Mesenchymal stem cell (in vitro differentiated cells and primary cell): Measurements from ENCODE around the gene FXYD6.

Experiments
- DNase-seq: peaks from one replicate; pipeline ENCODE4 v3.0.0-alpha.2; 2013
- H2AFZ ChIP-seq: one replicate; pipeline ENCODE4 v1.6.1; 2013; ENCODE audit warnings: low read depth, mild to moderate bottlenecking, control low read depth, inconsistent platforms, low read length, moderate library complexity
- H2AK5ac ChIP-seq: 2 replicates; pipeline ENCODE4 v1.6.1; 2013; ENCODE audit warnings: low read length, moderate library complexity, mild to moderate bottlenecking, inconsistent platforms; ENCODE audit not compliant: severe bottlenecking
- H2BK120ac ChIP-seq: one replicate; pipeline ENCODE4 v1.6.1; 2013; ENCODE audit warnings: low read depth, mild to moderate bottlenecking, inconsistent platforms, low read length, moderate library complexity
- H2BK12ac ChIP-seq, 2 experiments: one replicate each; pipeline ENCODE4 v1.6.1; 2013; ENCODE audit warnings: inconsistent platforms in 2 of 2, low read length in 2 of 2, mild to moderate bottlenecking in 2 of 2, moderate library complexity in 2 of 2, control low read depth in 1 of 2
- H2BK15ac ChIP-seq: one replicate; pipeline ENCODE4 v1.6.1; 2013; ENCODE audit warnings: mild to moderate bottlenecking, low read depth, inconsistent platforms; ENCODE audit not compliant: poor library complexity, severe bottlenecking
- H2BK5ac ChIP-seq: 2 replicates; pipeline ENCODE4 v1.6.1; 2013; ENCODE audit warnings: low read depth, mild to moderate bottlenecking, low read length, control low read depth, inconsistent platforms; ENCODE audit not compliant: poor library complexity, severe bottlenecking
- H3K14ac ChIP-seq, 2 experiments: one replicate each; pipeline ENCODE4 v1.6.1; 2013; ENCODE audit warnings: inconsistent platforms in 2 of 2, low read length in 2 of 2, control low read depth in 1 of 2, mild to moderate bottlenecking in 1 of 2, moderate library complexity in 1 of 2
- H3K18ac ChIP-seq, 2 experiments: one replicate each; pipeline ENCODE4 v1.6.1; 2013; ENCODE audit warnings: inconsistent platforms in 2 of 2, low read length in 2 of 2, control low read depth in 1 of 2, low read depth in 1 of 2, mild to moderate bottlenecking in 1 of 2
- H3K23ac ChIP-seq, 2 experiments: one replicate each; pipeline ENCODE4 v1.6.1; 2013; ENCODE audit warnings: inconsistent platforms in 2 of 2, low read length in 2 of 2, mild to moderate bottlenecking in 2 of 2, moderate library complexity in 2 of 2, control low read depth in 1 of 2
- H3K27ac ChIP-seq: 2 replicates; pipeline ENCODE4 v1.5.1; 2013; ENCODE audit warnings: mild to moderate bottlenecking, moderate library complexity, low read length, control low read depth, inconsistent platforms; ENCODE audit not compliant: poor library complexity, severe bottlenecking
- H3K27me3 ChIP-seq, 2 experiments: 2 replicates each; pipeline versions ENCODE4 v1.6.1 to v1.7.0; 2013; ENCODE audit warnings: low read length in 2 of 2, mild to moderate bottlenecking in 2 of 2, moderate library complexity in 2 of 2, control low read depth in 1 of 2, inconsistent platforms in 1 of 2; ENCODE audit not compliant: control insufficient read depth in 1 of 2, insufficient read depth in 1 of 2
- H3K36me3 ChIP-seq, 2 experiments: 2 replicates each; pipeline versions ENCODE4 v1.6.1 to v1.7.0; 2013; ENCODE audit warnings: low read length in 2 of 2, control low read depth in 1 of 2, inconsistent platforms in 1 of 2, low read depth in 1 of 2, mild to moderate bottlenecking in 1 of 2; ENCODE audit not compliant: insufficient read depth in 2 of 2, control insufficient read depth in 1 of 2
- H3K4ac ChIP-seq, 2 experiments: one replicate each; pipeline ENCODE4 v1.6.1; 2013; ENCODE audit warnings: inconsistent platforms in 2 of 2, low read length in 2 of 2, mild to moderate bottlenecking in 2 of 2, moderate library complexity in 2 of 2, control low read depth in 1 of 2, low read depth in 1 of 2
- H3K4me1 ChIP-seq: 2 replicates; pipeline ENCODE4 v1.6.1; 2013; ENCODE audit warnings: low read depth, low read length, control low read depth; ENCODE audit not compliant: control insufficient read depth, insufficient read depth
- H3K4me2 ChIP-seq: 2 replicates; pipeline ENCODE4 v1.6.1; 2013; ENCODE audit warnings: low read length, mild to moderate bottlenecking, inconsistent platforms; ENCODE audit not compliant: poor library complexity, severe bottlenecking
- H3K4me3 ChIP-seq, 2 experiments: 2 replicates each; pipeline versions ENCODE4 v1.5.1 to v1.7.0; 2013; ENCODE audit warnings: low read length in 2 of 2, mild to moderate bottlenecking in 2 of 2, control low read depth in 1 of 2, low read depth in 1 of 2; ENCODE audit not compliant: insufficient read depth in 1 of 2
- H3K79me1 ChIP-seq: replicated peaks from 2 replicates; pipeline ENCODE4 v1.6.1; 2013; ENCODE audit warnings: mild to moderate bottlenecking, control low read depth, low read length, inconsistent platforms; ENCODE audit not compliant: poor library complexity, severe bottlenecking
- H3K9ac ChIP-seq: 2 replicates; pipeline ENCODE4 v1.7.0; 2013; ENCODE audit warnings: mild to moderate bottlenecking, low read length, moderate library complexity
- H3K9me3 ChIP-seq: 2 replicates; pipeline ENCODE4 v1.7.0; 2013; ENCODE audit warnings: mild to moderate bottlenecking, low read length; ENCODE audit not compliant: control insufficient read depth
- H4K8ac ChIP-seq: one replicate; pipeline ENCODE4 v1.6.1; 2013; ENCODE audit warnings: inconsistent platforms, mild to moderate bottlenecking, low read length, moderate library complexity
- H4K91ac ChIP-seq: one replicate; pipeline ENCODE4 v1.6.1; 2013; ENCODE audit warnings: mild to moderate bottlenecking, low read length, inconsistent platforms
- WGBS: methylation state at CpG from one replicate; pipeline ENCODE4 v1.1.7; 2013; ENCODE audit warnings: mixed read lengths; 5-methylcytosine and 5-hydroxymethylcytosine counted together

The FXYD6 gene

GRCh38 chr11:117910941-117911655 lies 34.6 kb upstream of the FXYD6 start:
- H3K23ac ChIP-seq, result no peak overlapping the region
- H2AFZ ChIP-seq, result peak overlapping the region; percentile 18
- H4K8ac ChIP-seq, result no peak overlapping the region
- no peak overlapping the region for H3K18ac ChIP-seq
- no peak overlapping the region for H2BK15ac ChIP-seq
- no peak overlapping the region for H3K4ac ChIP-seq
- H4K91ac ChIP-seq, result no peak overlapping the region
- H3K79me1 ChIP-seq, result no peaks in the 10 kb centered on the region
- H3K27ac ChIP-seq, result no peak overlapping the region
- H2BK5ac ChIP-seq, result no peak overlapping the region
- no peak overlapping the region for H3K9ac ChIP-seq
- no peak overlapping the region for H3K4me3 ChIP-seq
- no peaks in the 10 kb centered on the region for H3K9me3 ChIP-seq
- 85% methylated on average over 11 of the region's 12 CpGs for WGBS
- peaks cover 31 to 57% of the 10 kb centered on the region in 2 experiments for H3K27me3 ChIP-seq
- no peak overlapping the region for H3K14ac ChIP-seq
- no peak overlapping the region for H2AK5ac ChIP-seq
- peak overlapping the region in 1 of 2 experiments; percentile 25 for H2BK12ac ChIP-seq
- DNase-seq, result no peak
- peaks cover 8% of the 10 kb centered on the region for H3K4me1 ChIP-seq
- H3K36me3 ChIP-seq, result no peaks in the 10 kb centered on the region
- no peak overlapping the region for H2BK120ac ChIP-seq
- H3K4me2 ChIP-seq, result no peak overlapping the region

GRCh38 chr11:117910525-117910924 lies 34.1 kb upstream of the FXYD6 start:
- 64% methylated on average over 4 of the region's 4 CpGs for WGBS
- H2BK12ac ChIP-seq, result no peak overlapping the region

GRCh38 chr11:117909611-117910382 lies 33.3 kb upstream of the FXYD6 start:
- H3K4ac ChIP-seq, result peak overlapping the region in 1 of 2 experiments; percentile 33

More at GRCh38 chr11:117910525-117910924, 34.1 kb upstream of the FXYD6 start:
- Histone ChIP-seq H3K14ac (no peak overlapping the region), H3K79me1 (no peaks in the 10 kb centered on the region), H3K27ac (no peak overlapping the region), H2BK120ac (no peak overlapping the region), H3K36me3 (no peaks in the 10 kb centered on the region), H2AFZ (no peak overlapping the region), H3K4ac (no peak overlapping the region), H3K4me2 (no peak overlapping the region), H3K23ac (no peak overlapping the region), H3K18ac (no peak overlapping the region), H3K27me3 (peaks cover 26 to 51% of the 10 kb centered on the region in 2 experiments), H3K4me3 (no peak overlapping the region), H3K9me3 (no peaks in the 10 kb centered on the region), H3K4me1 (peaks cover 12% of the 10 kb centered on the region), H3K9ac (no peak overlapping the region), H2BK5ac (no peak overlapping the region), H4K8ac (no peak overlapping the region), H2AK5ac (no peak overlapping the region), H4K91ac (peak overlapping the region; percentile 18), H2BK15ac (no peak overlapping the region)
- no peak for DNase-seq

GRCh38 chr11:117908959-117909610 lies 32.6 kb upstream of the FXYD6 start:
- Histone ChIP-seq H3K27me3 (peaks cover 14 to 38% of the 10 kb centered on the region in 2 experiments), H3K23ac (no peak overlapping the region), H2AFZ (no peak overlapping the region), H3K4ac (peak overlapping the region in 1 of 2 experiments; percentile 26), H3K4me3 (no peak overlapping the region), H4K8ac (no peak overlapping the region), H3K9me3 (no peaks in the 10 kb centered on the region), H3K27ac (no peak overlapping the region), H2AK5ac (peak overlapping the region; percentile 20), H3K9ac (no peak overlapping the region), H3K4me2 (no peak overlapping the region), H4K91ac (no peak overlapping the region), H2BK120ac (no peak overlapping the region), H3K79me1 (no peaks in the 10 kb centered on the region), H3K36me3 (no peaks in the 10 kb centered on the region), H2BK15ac (no peak overlapping the region), H2BK5ac (no peak overlapping the region), H3K18ac (peak overlapping the region in 1 of 2 experiments; percentile 56), H3K4me1 (peaks cover 17% of the 10 kb centered on the region), H2BK12ac (peak overlapping the region; percentile 23 to 90), H3K14ac (peak overlapping the region in 1 of 2 experiments; percentile 53)
- peak; percentile 25 for DNase-seq
- WGBS, result 58% methylated on average over 4 of the region's 4 CpGs

More at GRCh38 chr11:117909611-117910382, 33.3 kb upstream of the FXYD6 start:
- H4K8ac ChIP-seq, result no peak overlapping the region
- no peak overlapping the region for H3K27ac ChIP-seq
- H2BK5ac ChIP-seq, result no peak overlapping the region
- H3K4me3 ChIP-seq, result no peak overlapping the region
- H3K36me3 ChIP-seq, result no peaks in the 10 kb centered on the region
- peaks cover 19 to 45% of the 10 kb centered on the region in 2 experiments for H3K27me3 ChIP-seq
- no peak overlapping the region for H3K4me2 ChIP-seq
- peak overlapping the region; percentile 23 to 86 for H2BK12ac ChIP-seq
- no peaks in the 10 kb centered on the region for H3K9me3 ChIP-seq
- WGBS, result 93% methylated on average over 20 of the region's 20 CpGs
- H2AK5ac ChIP-seq, result no peak overlapping the region
- H3K18ac ChIP-seq, result peak overlapping the region in 1 of 2 experiments; percentile 56
- no peak overlapping the region for H2BK120ac ChIP-seq
- H3K4me1 ChIP-seq, result peaks cover 15% of the 10 kb centered on the region
- no peak overlapping the region for H3K14ac ChIP-seq
- H2BK15ac ChIP-seq, result no peak overlapping the region
- H3K23ac ChIP-seq, result no peak overlapping the region
- H3K9ac ChIP-seq, result no peak overlapping the region
- no peak overlapping the region for H2AFZ ChIP-seq
- no peaks in the 10 kb centered on the region for H3K79me1 ChIP-seq
- no peak for DNase-seq
- no peak overlapping the region for H4K91ac ChIP-seq
